ENCODE results near the gene ETHE1. TPM values are rescaled to one million over a fixed set of nuclear protein-coding genes. Genes with fewer than 3 reads are reported as not detected.

Gene ETHE1
- total RNA-seq, 1 experiment from 2014 or later: 19.0 TPM

DNA sequence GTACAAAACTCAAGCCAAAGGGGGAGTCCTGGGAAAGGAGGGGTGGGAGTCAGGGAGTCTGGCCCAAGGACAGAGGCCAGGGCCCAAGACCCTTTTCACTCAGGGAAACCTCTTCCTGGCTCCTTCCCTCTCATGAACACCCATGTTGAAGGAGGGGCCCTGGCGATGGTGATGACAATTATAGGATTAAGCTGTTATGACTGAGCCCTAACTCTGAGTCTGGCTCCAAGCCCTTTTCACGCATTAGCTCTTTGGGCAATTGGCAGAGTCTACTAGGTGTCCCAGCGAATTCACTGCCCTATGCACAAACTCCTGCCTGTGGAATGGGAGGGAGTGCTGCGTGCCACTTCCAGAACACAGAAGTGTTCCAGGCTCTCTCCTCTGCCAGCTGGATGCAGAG lies 26.7 kb upstream of the ETHE1 start:
- no peak overlapping the region for H3K27ac Mint-ChIP-seq
- no peak for ATAC-seq
- H3K4me1 Mint-ChIP-seq: peaks cover 7% of the 10 kb centered on the region
- no peak for DNase-seq (ENCODE audit: low spot score)
- H3K36me3 Mint-ChIP-seq: peaks cover 31% of the 10 kb centered on the region
- TF ChIP-seq, protein P1, sequence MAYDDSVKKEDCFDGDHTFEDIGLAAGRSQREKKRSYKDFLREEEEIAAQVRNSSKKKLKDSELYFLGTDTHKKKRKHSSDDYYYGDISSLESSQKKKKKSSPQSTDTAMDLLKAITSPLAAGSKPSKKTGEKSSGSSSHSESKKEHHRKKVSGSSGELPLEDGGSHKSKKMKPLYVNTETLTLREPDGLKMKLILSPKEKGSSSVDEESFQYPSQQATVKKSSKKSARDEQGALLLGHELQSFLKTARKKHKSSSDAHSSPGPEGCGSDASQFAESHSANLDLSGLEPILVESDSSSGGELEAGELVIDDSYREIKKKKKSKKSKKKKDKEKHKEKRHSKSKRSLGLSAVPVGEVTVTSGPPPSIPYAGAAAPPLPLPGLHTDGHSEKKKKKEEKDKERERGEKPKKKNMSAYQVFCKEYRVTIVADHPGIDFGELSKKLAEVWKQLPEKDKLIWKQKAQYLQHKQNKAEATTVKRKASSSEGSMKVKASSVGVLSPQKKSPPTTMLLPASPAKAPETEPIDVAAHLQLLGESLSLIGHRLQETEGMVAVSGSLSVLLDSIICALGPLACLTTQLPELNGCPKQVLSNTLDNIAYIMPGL (CRISPR knock-in tag; IDR thresholded peaks at IDR 0.05): no peak
- TF ChIP-seq, protein P2, sequence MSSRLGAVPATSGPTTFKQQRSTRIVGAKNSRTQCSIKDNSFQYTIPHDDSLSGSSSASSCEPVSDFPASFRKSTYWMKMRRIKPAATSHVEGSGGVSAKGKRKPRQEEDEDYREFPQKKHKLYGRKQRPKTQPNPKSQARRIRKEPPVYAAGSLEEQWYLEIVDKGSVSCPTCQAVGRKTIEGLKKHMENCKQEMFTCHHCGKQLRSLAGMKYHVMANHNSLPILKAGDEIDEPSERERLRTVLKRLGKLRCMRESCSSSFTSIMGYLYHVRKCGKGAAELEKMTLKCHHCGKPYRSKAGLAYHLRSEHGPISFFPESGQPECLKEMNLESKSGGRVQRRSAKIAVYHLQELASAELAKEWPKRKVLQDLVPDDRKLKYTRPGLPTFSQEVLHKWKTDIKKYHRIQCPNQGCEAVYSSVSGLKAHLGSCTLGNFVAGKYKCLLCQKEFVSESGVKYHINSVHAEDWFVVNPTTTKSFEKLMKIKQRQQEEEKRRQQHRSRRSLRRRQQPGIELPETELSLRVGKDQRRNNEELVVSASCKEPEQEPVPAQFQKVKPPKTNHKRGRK (CRISPR knock-in tag; IDR thresholded peaks at IDR 0.05; ENCODE audit: borderline replicate concordance): no peak
- TF ChIP-seq GABPB1 (CRISPR knock-in tag; IDR thresholded peaks at IDR 0.05) (no peak), ZNF263 (CRISPR knock-in tag; IDR thresholded peaks at IDR 0.05; ENCODE audit: low read depth) (no peak), NR2C2 (CRISPR knock-in tag; IDR thresholded peaks at IDR 0.05) (no peak), OVOL2 (CRISPR knock-in tag; IDR thresholded peaks at IDR 0.05; ENCODE audit: borderline replicate concordance) (no peak), SMAD4 (CRISPR knock-in tag; IDR thresholded peaks at IDR 0.05) (no peak), TP53 (CRISPR knock-in tag; IDR thresholded peaks at IDR 0.05) (no peak), SP1 (CRISPR knock-in tag; conservative IDR thresholded peaks at IDR 0.05) (no peak), HMGA2 (CRISPR knock-in tag; IDR thresholded peaks at IDR 0.05) (no peak), CREM (CRISPR knock-in tag; IDR thresholded peaks at IDR 0.05) (no peak)
- TF ChIP-seq, protein P3, sequence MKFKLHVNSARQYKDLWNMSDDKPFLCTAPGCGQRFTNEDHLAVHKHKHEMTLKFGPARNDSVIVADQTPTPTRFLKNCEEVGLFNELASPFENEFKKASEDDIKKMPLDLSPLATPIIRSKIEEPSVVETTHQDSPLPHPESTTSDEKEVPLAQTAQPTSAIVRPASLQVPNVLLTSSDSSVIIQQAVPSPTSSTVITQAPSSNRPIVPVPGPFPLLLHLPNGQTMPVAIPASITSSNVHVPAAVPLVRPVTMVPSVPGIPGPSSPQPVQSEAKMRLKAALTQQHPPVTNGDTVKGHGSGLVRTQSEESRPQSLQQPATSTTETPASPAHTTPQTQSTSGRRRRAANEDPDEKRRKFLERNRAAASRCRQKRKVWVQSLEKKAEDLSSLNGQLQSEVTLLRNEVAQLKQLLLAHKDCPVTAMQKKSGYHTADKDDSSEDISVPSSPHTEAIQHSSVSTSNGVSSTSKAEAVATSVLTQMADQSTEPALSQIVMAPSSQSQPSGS (CRISPR knock-in tag; IDR thresholded peaks at IDR 0.05; ENCODE audit: borderline replicate concordance, low read depth): no peak
- TF ChIP-seq, protein P4, sequence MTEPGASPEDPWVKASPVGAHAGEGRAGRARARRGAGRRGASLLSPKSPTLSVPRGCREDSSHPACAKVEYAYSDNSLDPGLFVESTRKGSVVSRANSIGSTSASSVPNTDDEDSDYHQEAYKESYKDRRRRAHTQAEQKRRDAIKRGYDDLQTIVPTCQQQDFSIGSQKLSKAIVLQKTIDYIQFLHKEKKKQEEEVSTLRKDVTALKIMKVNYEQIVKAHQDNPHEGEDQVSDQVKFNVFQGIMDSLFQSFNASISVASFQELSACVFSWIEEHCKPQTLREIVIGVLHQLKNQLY (CRISPR knock-in tag; IDR thresholded peaks at IDR 0.05): no peak
- TF ChIP-seq, protein P5, sequence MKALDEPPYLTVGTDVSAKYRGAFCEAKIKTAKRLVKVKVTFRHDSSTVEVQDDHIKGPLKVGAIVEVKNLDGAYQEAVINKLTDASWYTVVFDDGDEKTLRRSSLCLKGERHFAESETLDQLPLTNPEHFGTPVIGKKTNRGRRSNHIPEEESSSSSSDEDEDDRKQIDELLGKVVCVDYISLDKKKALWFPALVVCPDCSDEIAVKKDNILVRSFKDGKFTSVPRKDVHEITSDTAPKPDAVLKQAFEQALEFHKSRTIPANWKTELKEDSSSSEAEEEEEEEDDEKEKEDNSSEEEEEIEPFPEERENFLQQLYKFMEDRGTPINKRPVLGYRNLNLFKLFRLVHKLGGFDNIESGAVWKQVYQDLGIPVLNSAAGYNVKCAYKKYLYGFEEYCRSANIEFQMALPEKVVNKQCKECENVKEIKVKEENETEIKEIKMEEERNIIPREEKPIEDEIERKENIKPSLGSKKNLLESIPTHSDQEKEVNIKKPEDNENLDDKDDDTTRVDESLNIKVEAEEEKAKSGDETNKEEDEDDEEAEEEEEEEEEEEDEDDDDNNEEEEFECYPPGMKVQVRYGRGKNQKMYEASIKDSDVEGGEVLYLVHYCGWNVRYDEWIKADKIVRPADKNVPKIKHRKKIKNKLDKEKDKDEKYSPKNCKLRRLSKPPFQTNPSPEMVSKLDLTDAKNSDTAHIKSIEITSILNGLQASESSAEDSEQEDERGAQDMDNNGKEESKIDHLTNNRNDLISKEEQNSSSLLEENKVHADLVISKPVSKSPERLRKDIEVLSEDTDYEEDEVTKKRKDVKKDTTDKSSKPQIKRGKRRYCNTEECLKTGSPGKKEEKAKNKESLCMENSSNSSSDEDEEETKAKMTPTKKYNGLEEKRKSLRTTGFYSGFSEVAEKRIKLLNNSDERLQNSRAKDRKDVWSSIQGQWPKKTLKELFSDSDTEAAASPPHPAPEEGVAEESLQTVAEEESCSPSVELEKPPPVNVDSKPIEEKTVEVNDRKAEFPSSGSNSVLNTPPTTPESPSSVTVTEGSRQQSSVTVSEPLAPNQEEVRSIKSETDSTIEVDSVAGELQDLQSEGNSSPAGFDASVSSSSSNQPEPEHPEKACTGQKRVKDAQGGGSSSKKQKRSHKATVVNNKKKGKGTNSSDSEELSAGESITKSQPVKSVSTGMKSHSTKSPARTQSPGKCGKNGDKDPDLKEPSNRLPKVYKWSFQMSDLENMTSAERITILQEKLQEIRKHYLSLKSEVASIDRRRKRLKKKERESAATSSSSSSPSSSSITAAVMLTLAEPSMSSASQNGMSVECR (CRISPR knock-in tag; IDR thresholded peaks at IDR 0.05; ENCODE audit: borderline replicate concordance): no peak
- ChIA-PET CTCF (interaction anchor here (0.8 to 7.7 kb wide), 5 partner anchors 17 to 109 kb away, joined by 5 to 152 read pairs (median 43); partner anchors contain the start of genes ETHE1, IRGQ, ZNF575 and ZNF576), POLR2A (no interaction called here)
- no peak overlapping the region for H3K4me3 Mint-ChIP-seq
- H3K9me3 Mint-ChIP-seq: no peaks in the 10 kb centered on the region
- H3K27me3 Mint-ChIP-seq (ENCODE audit: low read depth): no peaks in the 10 kb centered on the region

DNA sequence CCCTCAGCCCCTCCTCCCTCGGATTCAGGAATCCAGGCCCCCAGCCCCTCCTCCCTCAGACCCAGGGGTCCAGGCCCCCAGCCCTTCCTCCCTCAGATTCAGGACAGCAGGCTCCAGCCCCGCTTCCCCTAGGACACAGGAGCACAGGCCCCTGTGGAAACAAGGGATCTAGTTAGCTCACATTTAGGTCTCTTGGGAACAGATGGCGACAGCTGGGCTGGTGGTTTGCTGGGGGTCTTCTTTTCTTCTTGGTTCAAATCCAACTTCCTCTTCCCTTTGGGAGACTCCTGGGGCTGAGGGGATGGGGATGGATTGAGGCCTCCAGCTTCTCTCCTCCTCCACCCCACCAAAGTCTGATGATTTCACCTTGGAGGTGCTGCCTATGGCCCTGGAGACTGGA lies 25.6 kb upstream of the ETHE1 start:
- Mint-ChIP-seq H3K4me3 (no peak overlapping the region), H3K36me3 (peaks cover 37% of the 10 kb centered on the region), H3K4me1 (peaks cover 7% of the 10 kb centered on the region), H3K27me3 (ENCODE audit: low read depth) (no peaks in the 10 kb centered on the region), H3K9me3 (no peaks in the 10 kb centered on the region), H3K27ac (no peak overlapping the region)
- CTCF ChIA-PET: interaction anchor here (6.4 to 7.7 kb wide), 2 partner anchors 16 to 43 kb away, joined by 130 to 152 read pairs; partner anchors contain the start of genes IRGQ and ZNF576
- DNase-seq (ENCODE audit: low spot score) (no peak), ATAC-seq (no peak)
- POLR2A ChIA-PET: no interaction called here
- TF ChIP-seq MXD4 (CRISPR knock-in tag; IDR thresholded peaks at IDR 0.05; ENCODE audit: borderline replicate concordance): no peak
- no peak for TF ChIP-seq ZNF263 (CRISPR knock-in tag; IDR thresholded peaks at IDR 0.05; ENCODE audit: low read depth)
- TF ChIP-seq, protein P6, sequence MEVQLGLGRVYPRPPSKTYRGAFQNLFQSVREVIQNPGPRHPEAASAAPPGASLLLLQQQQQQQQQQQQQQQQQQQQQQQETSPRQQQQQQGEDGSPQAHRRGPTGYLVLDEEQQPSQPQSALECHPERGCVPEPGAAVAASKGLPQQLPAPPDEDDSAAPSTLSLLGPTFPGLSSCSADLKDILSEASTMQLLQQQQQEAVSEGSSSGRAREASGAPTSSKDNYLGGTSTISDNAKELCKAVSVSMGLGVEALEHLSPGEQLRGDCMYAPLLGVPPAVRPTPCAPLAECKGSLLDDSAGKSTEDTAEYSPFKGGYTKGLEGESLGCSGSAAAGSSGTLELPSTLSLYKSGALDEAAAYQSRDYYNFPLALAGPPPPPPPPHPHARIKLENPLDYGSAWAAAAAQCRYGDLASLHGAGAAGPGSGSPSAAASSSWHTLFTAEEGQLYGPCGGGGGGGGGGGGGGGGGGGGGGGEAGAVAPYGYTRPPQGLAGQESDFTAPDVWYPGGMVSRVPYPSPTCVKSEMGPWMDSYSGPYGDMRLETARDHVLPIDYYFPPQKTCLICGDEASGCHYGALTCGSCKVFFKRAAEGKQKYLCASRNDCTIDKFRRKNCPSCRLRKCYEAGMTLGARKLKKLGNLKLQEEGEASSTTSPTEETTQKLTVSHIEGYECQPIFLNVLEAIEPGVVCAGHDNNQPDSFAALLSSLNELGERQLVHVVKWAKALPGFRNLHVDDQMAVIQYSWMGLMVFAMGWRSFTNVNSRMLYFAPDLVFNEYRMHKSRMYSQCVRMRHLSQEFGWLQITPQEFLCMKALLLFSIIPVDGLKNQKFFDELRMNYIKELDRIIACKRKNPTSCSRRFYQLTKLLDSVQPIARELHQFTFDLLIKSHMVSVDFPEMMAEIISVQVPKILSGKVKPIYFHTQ (CRISPR knock-in tag; IDR thresholded peaks at IDR 0.05): no peak
- no peak for TF ChIP-seq NFYB (CRISPR knock-in tag; conservative IDR thresholded peaks at IDR 0.05; ENCODE audit: low read depth)
- TF ChIP-seq, protein P7, sequence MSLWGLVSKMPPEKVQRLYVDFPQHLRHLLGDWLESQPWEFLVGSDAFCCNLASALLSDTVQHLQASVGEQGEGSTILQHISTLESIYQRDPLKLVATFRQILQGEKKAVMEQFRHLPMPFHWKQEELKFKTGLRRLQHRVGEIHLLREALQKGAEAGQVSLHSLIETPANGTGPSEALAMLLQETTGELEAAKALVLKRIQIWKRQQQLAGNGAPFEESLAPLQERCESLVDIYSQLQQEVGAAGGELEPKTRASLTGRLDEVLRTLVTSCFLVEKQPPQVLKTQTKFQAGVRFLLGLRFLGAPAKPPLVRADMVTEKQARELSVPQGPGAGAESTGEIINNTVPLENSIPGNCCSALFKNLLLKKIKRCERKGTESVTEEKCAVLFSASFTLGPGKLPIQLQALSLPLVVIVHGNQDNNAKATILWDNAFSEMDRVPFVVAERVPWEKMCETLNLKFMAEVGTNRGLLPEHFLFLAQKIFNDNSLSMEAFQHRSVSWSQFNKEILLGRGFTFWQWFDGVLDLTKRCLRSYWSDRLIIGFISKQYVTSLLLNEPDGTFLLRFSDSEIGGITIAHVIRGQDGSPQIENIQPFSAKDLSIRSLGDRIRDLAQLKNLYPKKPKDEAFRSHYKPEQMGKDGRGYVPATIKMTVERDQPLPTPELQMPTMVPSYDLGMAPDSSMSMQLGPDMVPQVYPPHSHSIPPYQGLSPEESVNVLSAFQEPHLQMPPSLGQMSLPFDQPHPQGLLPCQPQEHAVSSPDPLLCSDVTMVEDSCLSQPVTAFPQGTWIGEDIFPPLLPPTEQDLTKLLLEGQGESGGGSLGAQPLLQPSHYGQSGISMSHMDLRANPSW (CRISPR knock-in tag; conservative IDR thresholded peaks at IDR 0.05; ENCODE audit: low read depth): no peak
- TF ChIP-seq ELF4 (CRISPR knock-in tag; IDR thresholded peaks at IDR 0.05; ENCODE audit: low read depth): no peak

All from WTC11 (cell line).